Karpas-422 (cell line): ENCODE data around the gene ARMC6. TPM values are rescaled to one million over a fixed set of nuclear protein-coding genes. Genes with fewer than 3 reads are reported as not detected.

Experiments
- DNase-seq: peaks from one replicate; pipeline ENCODE4 v3.0.0-alpha.2; 2015
- H2AFZ ChIP-seq: fragments of 200-600 bp; sonication (generic); 2 replicates; pipeline ENCODE4 v1.6.1; 2014; ENCODE audit warnings: antibody characterized with exemption, low read length, mixed read lengths
- H3K27ac ChIP-seq: fragments of 200-600 bp; sonication (generic); 2 replicates; pipeline ENCODE4 v1.5.1; 2014; ENCODE audit warnings: mild to moderate bottlenecking, low read length, moderate library complexity
- H3K27me3 ChIP-seq: fragments of 200-600 bp; sonication (generic); 2 replicates; pipeline ENCODE4 v1.6.1; 2014; ENCODE audit warnings: low read length, mixed read lengths
- H3K36me3 ChIP-seq: fragments of 200-600 bp; sonication (generic); 2 replicates; pipeline ENCODE4 v1.6.1; 2014; ENCODE audit warnings: low read length, mixed read lengths; ENCODE audit not compliant: insufficient read depth
- H3K4me1 ChIP-seq: fragments of 200-600 bp; sonication (generic); 2 replicates; pipeline ENCODE4 v1.6.1; 2014; ENCODE audit warnings: mild to moderate bottlenecking, low read length, mixed read lengths
- H3K4me2 ChIP-seq: fragments of 200-600 bp; sonication (generic); 2 replicates; pipeline ENCODE4 v1.6.1; 2014; ENCODE audit warnings: low read length, low read depth, mild to moderate bottlenecking; ENCODE audit not compliant: poor library complexity, severe bottlenecking
- H3K4me3 ChIP-seq: fragments of 200-600 bp; sonication (generic); 2 replicates; pipeline ENCODE4 v1.5.1; 2014; ENCODE audit warnings: mild to moderate bottlenecking, antibody characterized with exemption, low read length, mixed read lengths
- H3K79me2 ChIP-seq: fragments of 200-600 bp; sonication (generic); 2 replicates; pipeline ENCODE4 v1.6.1; 2014; ENCODE audit warnings: mild to moderate bottlenecking, low read length, mixed read lengths
- H3K9ac ChIP-seq: fragments of 200-600 bp; sonication (generic); 2 replicates; pipeline ENCODE4 v1.6.0; 2014; ENCODE audit warnings: low read length
- H3K9me2 ChIP-seq: fragments of 200-600 bp; sonication (generic), shearing (Covaris generic); replicated peaks from 2 replicates; pipeline ENCODE4 v1.6.0; 2014; ENCODE audit warnings: mild to moderate bottlenecking, low read length, moderate library complexity; ENCODE audit not compliant: insufficient read depth
- H3K9me3 ChIP-seq: fragments of 300-700, 200-600 bp; sonication (generic); 2 replicates; pipeline ENCODE4 v1.6.1; 2014; ENCODE audit warnings: low read length, mixed read lengths
- H4K20me1 ChIP-seq: fragments of 200-600 bp; sonication (generic); 2 replicates; pipeline ENCODE4 v1.6.1; 2014; ENCODE audit warnings: mild to moderate bottlenecking, antibody characterized with exemption, low read length, low read depth; ENCODE audit not compliant: insufficient read depth
- total RNA-seq: library from RNA; depleted of rRNA; stranded (reverse); fragments of >200 nt; shearing (Covaris generic); gene quantifications from 2 replicates; pipeline ENCODE4 v1.2.3, GENCODE V29; 2014; ENCODE audit warnings: low replicate concordance

The ARMC6 gene
- total RNA-seq, 1 experiment from 2014 or later = 25.1 TPM

DNA sequence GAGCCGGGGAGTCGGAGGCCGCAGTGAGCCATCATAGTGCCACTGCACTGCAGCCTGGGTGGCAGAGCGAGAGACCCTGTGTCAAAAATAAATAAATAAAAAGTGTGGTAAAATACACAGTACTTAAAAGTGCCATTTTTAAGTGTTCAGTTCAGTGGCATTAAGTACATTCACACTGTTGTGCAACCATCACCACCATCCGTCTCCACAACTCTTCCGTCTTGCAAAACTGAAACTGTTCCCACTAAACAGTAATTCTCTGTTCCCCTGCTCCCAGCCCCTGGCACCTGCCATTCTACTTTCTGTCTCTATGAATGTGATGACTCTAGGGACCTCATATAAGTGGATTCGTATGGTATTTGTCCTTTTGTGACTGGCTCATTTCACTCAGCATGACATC lies 43.7 kb downstream of the ARMC6 start:
- Histone ChIP-seq H3K9ac (no peak overlapping the region), H3K9me3 (no peaks in the 10 kb centered on the region), H4K20me1 (peaks cover 10% of the 10 kb centered on the region; the same call in 1 of the 2 replicates), H3K79me2 (no peaks in the 10 kb centered on the region), H3K4me1 (no peaks in the 10 kb centered on the region), H3K4me2 (no peak overlapping the region), H3K36me3 (no peaks in the 10 kb centered on the region), H2AFZ (no peak overlapping the region), H3K4me3 (no peak overlapping the region), H3K27me3 (no peaks in the 10 kb centered on the region), H3K9me2 (no peaks in the 10 kb centered on the region), H3K27ac (no peak overlapping the region)
- DNase-seq = no peak

DNA sequence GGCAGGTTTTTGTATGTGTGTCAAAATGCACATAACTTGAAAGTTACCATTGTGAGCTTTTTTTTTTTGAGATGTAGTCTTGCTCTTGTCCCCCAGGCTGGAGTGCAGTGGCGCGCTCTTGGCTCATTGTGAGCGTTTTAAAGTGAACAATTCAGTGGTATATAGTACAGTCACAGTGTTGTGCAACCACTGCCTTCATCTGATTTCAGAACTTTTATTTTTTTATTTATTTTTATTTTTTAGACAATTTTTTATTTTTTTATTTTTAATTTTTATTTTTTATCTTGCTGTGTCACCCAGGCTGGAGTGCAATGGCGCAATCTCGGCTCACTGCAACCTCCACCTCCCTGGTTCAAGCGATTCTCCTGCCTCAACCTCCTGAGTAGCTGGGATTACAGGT lies 45.4 kb downstream of the ARMC6 start:
- H4K20me1 ChIP-seq = peaks cover 10% of the 10 kb centered on the region; the same call in 1 of the 2 replicates
- no peak for DNase-seq
- no peak overlapping the region for H2AFZ ChIP-seq
- H3K4me3 ChIP-seq = no peak overlapping the region
- no peaks in the 10 kb centered on the region for H3K9me2 ChIP-seq
- H3K79me2 ChIP-seq = no peaks in the 10 kb centered on the region
- H3K4me2 ChIP-seq = no peak overlapping the region
- H3K9ac ChIP-seq = no peak overlapping the region
- no peak overlapping the region for H3K27ac ChIP-seq
- no peaks in the 10 kb centered on the region for H3K27me3 ChIP-seq
- no peaks in the 10 kb centered on the region for H3K9me3 ChIP-seq
- no peaks in the 10 kb centered on the region for H3K36me3 ChIP-seq
- H3K4me1 ChIP-seq = no peaks in the 10 kb centered on the region

DNA sequence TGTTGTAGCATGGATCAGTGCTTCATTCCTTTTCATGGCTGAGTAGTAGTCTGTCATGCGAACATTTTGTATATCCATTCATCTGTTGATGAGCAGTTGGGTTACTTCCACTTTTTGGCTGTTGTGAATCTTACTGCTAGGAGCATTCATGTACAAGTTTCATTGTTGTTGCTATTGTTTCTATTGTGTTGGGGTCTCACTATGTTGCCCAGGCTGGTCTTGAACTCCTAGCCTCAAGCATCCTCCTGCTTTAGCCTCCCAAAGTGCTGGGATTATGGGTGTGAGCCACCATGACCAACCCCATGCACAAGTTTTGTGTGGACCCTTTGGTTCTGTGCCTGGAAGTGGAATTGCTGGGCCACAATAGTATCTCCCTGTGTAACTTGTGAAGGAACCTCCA lies 46.2 kb downstream of the ARMC6 start:
- Histone ChIP-seq H4K20me1 (peaks cover 5% of the 10 kb centered on the region; the same call in 1 of the 2 replicates), H3K9ac (no peak overlapping the region), H3K36me3 (no peaks in the 10 kb centered on the region), H3K4me3 (no peak overlapping the region), H3K9me3 (no peaks in the 10 kb centered on the region), H3K27me3 (no peaks in the 10 kb centered on the region), H3K79me2 (no peaks in the 10 kb centered on the region), H3K4me2 (no peak overlapping the region), H3K4me1 (no peaks in the 10 kb centered on the region), H3K27ac (no peak overlapping the region), H2AFZ (no peak overlapping the region), H3K9me2 (no peaks in the 10 kb centered on the region)
- DNase-seq = no peak

DNA sequence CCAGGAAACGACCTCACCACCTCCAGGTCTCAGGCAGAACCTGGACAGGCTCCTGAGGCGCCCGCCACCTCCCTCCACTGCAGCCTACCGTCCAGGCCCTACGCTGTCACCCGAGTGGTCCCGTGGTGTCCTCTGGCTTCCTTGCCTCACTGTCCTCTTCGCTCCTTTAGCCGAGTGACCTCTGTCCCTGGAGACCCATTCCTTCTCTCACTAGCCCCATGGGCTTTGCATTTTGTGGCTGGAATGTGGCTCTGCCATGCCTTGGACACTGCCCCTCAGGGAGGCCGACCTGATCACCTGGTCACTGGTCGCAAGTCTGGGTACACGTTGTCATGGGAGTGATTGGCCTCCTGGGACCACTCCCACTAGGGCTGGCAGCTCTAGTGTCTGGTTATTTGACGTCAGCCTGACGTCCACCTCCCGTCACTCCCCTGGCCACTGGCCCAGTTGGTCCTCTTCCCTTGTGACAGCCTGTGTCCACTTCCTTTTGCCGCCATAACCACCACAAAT lies 48.3 kb downstream of the ARMC6 start:
- H3K4me3 ChIP-seq = no peak overlapping the region
- H3K4me2 ChIP-seq = no peak overlapping the region
- DNase-seq = no peak
- H3K27ac ChIP-seq = no peak overlapping the region
- H3K9ac ChIP-seq = no peak overlapping the region
- H3K9me3 ChIP-seq = no peaks in the 10 kb centered on the region
- no peaks in the 10 kb centered on the region for H3K36me3 ChIP-seq
- no peaks in the 10 kb centered on the region for H3K4me1 ChIP-seq
- H2AFZ ChIP-seq = no peak overlapping the region
- no peaks in the 10 kb centered on the region for H4K20me1 ChIP-seq
- no peaks in the 10 kb centered on the region for H3K9me2 ChIP-seq
- H3K79me2 ChIP-seq = no peaks in the 10 kb centered on the region
- no peaks in the 10 kb centered on the region for H3K27me3 ChIP-seq

DNA sequence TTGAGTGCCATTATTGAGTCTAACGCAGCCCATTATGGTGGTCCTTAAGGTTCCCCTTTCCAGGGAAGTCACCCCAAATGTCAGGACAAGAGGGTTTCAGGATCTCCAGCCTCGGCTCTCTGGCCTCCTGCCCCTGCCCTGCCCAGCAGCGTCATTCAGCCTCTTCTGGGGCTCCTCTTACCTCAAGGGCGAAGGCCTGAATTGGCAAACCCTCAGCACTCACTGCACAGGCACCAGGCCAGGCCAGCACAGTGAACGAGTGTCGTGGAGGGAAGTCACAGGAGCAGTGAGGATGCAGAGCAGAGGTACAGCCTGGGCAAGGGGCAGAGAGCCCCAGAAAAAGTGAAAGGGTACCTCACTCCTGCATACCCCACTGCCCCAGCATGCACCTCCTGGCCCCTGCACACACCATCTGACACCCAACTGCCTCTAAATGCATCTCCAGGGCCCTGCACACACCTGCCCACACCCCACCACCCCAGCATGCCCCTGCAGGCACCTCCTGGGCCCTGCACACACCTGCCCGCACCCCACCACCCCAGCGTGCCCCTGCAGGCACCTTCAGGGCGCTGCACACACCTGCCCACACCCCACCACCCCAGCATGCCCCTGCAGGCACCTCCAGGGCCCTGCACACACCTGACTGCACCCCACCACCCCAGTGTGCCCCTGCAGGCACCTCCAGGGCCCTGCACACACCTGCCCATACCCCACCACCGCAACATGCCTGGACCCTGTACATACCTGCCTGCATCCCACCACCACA lies 50.2 kb downstream of the ARMC6 start:
- H3K9me2 ChIP-seq = no peaks in the 10 kb centered on the region
- no peaks in the 10 kb centered on the region for H3K36me3 ChIP-seq
- H3K27me3 ChIP-seq = no peaks in the 10 kb centered on the region
- no peaks in the 10 kb centered on the region for H3K4me1 ChIP-seq
- H4K20me1 ChIP-seq = no peaks in the 10 kb centered on the region
- H3K27ac ChIP-seq = no peak overlapping the region
- no peak overlapping the region for H3K4me2 ChIP-seq
- no peaks in the 10 kb centered on the region for H3K79me2 ChIP-seq
- no peak overlapping the region for H3K4me3 ChIP-seq
- H2AFZ ChIP-seq = no peak overlapping the region
- H3K9ac ChIP-seq = no peak overlapping the region
- DNase-seq = no peak
- H3K9me3 ChIP-seq = no peaks in the 10 kb centered on the region

DNA sequence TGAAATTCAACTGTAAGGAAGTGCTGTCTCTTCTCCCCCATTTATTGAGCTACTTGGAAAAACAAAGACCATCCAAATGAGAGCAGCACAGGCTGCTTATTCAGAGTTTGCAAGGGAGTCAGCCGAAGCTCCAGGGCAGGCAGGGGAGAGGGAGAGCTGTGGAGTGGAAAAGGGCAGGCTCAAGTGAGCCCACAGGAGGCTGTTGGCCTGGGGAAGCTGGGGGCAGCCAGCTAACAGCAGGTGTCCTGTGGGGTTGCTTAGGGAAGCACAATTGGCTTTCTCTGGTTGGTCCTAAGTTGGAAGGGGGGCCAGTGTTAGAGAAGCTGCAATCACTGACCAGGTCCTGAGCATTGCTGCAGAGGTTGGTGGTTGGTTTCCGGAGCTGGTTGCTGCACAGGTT lies 54.3 kb downstream of the ARMC6 start:
- Histone ChIP-seq H2AFZ (no peak overlapping the region), H3K27ac (no peak overlapping the region), H3K9me3 (no peaks in the 10 kb centered on the region), H4K20me1 (no peaks in the 10 kb centered on the region), H3K27me3 (no peaks in the 10 kb centered on the region), H3K4me2 (no peak overlapping the region), H3K4me1 (peaks cover 11% of the 10 kb centered on the region), H3K9me2 (no peaks in the 10 kb centered on the region), H3K4me3 (no peak overlapping the region), H3K9ac (no peak overlapping the region), H3K79me2 (no peaks in the 10 kb centered on the region), H3K36me3 (no peaks in the 10 kb centered on the region)
- DNase-seq = no peak

DNA sequence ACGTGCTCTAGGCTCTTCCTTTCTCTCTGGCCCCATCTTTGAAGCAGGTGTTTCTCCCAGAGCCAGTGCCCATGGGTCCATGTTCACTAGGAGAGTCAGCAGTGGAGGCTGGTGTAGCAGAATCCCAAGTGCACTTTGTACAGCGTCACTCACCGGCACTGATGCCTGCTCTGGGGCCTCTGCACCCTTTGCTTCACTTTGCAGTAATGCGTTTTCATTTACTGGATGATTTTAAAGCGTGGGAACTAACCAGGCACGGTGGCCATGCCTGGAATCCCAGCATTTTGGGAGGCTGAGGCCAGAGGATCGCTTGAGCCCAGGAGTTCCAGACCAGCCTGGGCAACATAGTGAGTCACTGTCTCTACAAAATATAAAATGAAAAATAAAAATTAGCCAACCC lies 61.1 kb downstream of the ARMC6 start:
- H3K4me2 ChIP-seq = no peak overlapping the region

DNA sequence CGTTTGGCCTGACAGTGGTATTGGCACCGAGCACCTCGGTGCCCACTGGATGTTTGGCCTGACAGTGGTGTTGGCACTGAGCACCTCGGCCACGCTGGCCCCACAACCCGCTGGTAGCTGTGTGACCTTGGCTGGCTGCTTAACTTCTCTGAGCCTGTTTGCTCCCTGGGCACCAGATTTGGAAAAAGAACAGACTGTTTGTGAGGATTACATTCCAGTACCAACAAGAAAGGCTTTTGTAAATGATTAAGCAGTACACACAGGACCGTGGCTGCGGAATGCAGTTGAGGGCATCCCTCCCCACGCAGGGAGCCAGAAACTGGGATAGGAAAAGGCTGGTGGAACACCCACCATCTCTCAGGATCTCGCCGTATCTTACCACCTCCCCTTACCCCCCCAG lies 62.3 kb downstream of the ARMC6 start:
- no peak overlapping the region for H3K9ac ChIP-seq

More for the DNA sequence above, 61.1 kb downstream of the ARMC6 start:
- Histone ChIP-seq H3K4me3 (no peak overlapping the region), H3K9ac (no peak overlapping the region), H3K36me3 (no peaks in the 10 kb centered on the region), H2AFZ (no peak overlapping the region), H3K79me2 (no peaks in the 10 kb centered on the region), H3K27ac (no peak overlapping the region), H3K9me2 (no peaks in the 10 kb centered on the region), H3K9me3 (no peaks in the 10 kb centered on the region), H3K27me3 (no peaks in the 10 kb centered on the region), H4K20me1 (no peaks in the 10 kb centered on the region), H3K4me1 (peaks cover 6% of the 10 kb centered on the region)
- DNase-seq = no peak

More for the DNA sequence above, 62.3 kb downstream of the ARMC6 start:
- H3K27ac ChIP-seq = no peak overlapping the region
- no peak overlapping the region for H3K4me3 ChIP-seq
- H4K20me1 ChIP-seq = no peaks in the 10 kb centered on the region
- no peak overlapping the region for H2AFZ ChIP-seq
- H3K4me1 ChIP-seq = no peaks in the 10 kb centered on the region
- H3K4me2 ChIP-seq = no peak overlapping the region
- H3K79me2 ChIP-seq = no peaks in the 10 kb centered on the region
- H3K9me3 ChIP-seq = no peaks in the 10 kb centered on the region
- no peaks in the 10 kb centered on the region for H3K36me3 ChIP-seq
- H3K9me2 ChIP-seq = no peaks in the 10 kb centered on the region
- H3K27me3 ChIP-seq = no peaks in the 10 kb centered on the region
- no peak for DNase-seq
